Lower leg skin (tissue), 3 donors: Measurements from ENCODE around the gene C19orf33.

Experiments used
- CTCF ChIP-seq, 3 donors: fragments of 450-650 bp; IDR thresholded peaks; one replicate each; pipeline ENCODE4 v1.5.1; 2016; ENCODE audit warnings: antibody characterized with exemption in 3 of 3, mild to moderate bottlenecking in 3 of 3, moderate library complexity in 2 of 3
- POLR2A ChIP-seq, 2 donors: fragments of 450-650 bp; IDR thresholded peaks; one replicate each; pipeline ENCODE4 v1.6.1; 2016 to 2017; ENCODE audit warnings: antibody characterized with exemption in 2 of 2, mild to moderate bottlenecking in 1 of 2, moderate library complexity in 1 of 2

- TF ChIP-seq CTCF (IDR thresholded peaks at IDR 0.05) (no peak), POLR2A (IDR thresholded peaks at IDR 0.05) (no peak)
Observed at GRCh38 chr19:38318660-38319059, 14.6 kb downstream of the C19orf33 start.
